ENCODE measurements around the gene ELOVL6.
"Not testable (repeated sequence)": the region's sequence is repeated elsewhere in the genome, so short reads cannot be mapped to it uniquely, and the experiment has no call there.

Gene ELOVL6

GRCh38 chr4:110198435-110199416 lies at the start of gene ELOVL6:
ELOVL6 (minus strand) TSS chr4:110198615; CDS start chr4:110198335, 280 bp downstream.
- peak; percentile 92 for DNase-seq

GRCh38 chr4:110248100-110248499 lies 49.7 kb upstream of the ELOVL6 start:
- no peak for DNase-seq

GRCh38 chr4:110247591-110247990 lies 49.2 kb upstream of the ELOVL6 start:
- no peak for DNase-seq

- DNase-seq, result no peak
These were observed 47.2 kb upstream of the ELOVL6 start for GRCh38 chr4:110245577-110245976.

GRCh38 chr4:110236324-110236723 lies 37.9 kb upstream of the ELOVL6 start:
- DNase-seq, result no peak

GRCh38 chr4:110233581-110233980 lies 35.2 kb upstream of the ELOVL6 start:
- DNase-seq, result not testable (repeated sequence)

- DNase-seq, result no peak
These were observed 33.5 kb upstream of the ELOVL6 start for GRCh38 chr4:110231869-110232268.

- no peak for DNase-seq
These were observed 30.9 kb upstream of the ELOVL6 start for GRCh38 chr4:110229266-110229665.

- DNase-seq, result no peak
These were observed 26.4 kb upstream of the ELOVL6 start for GRCh38 chr4:110224812-110225211.

- no peak for DNase-seq
These were observed 25.7 kb upstream of the ELOVL6 start for GRCh38 chr4:110224142-110224541.

GRCh38 chr4:110218935-110219334 lies 20.5 kb upstream of the ELOVL6 start:
- DNase-seq, result not testable (repeated sequence)

GRCh38 chr4:110217181-110217580 lies 18.8 kb upstream of the ELOVL6 start:
- DNase-seq, result not testable (repeated sequence)

GRCh38 chr4:110216129-110216528 lies 17.7 kb upstream of the ELOVL6 start:
- DNase-seq, result no peak

GRCh38 chr4:110211770-110212061 lies 13.3 kb upstream of the ELOVL6 start:
- DNase-seq, result no peak

- no peak for DNase-seq
These were observed 12.8 kb upstream of the ELOVL6 start for GRCh38 chr4:110211007-110211769.

GRCh38 chr4:110208419-110208818 lies 10.0 kb upstream of the ELOVL6 start:
- no peak for DNase-seq

- DNase-seq, result no peak
These were observed 8.8 kb upstream of the ELOVL6 start for GRCh38 chr4:110207233-110207632.

- no peak for DNase-seq
These were observed 3.6 kb upstream of the ELOVL6 start for GRCh38 chr4:110202024-110202423.

- DNase-seq, result no peak
These were observed 3.1 kb upstream of the ELOVL6 start for GRCh38 chr4:110201502-110201901.

GRCh38 chr4:110200689-110201088 lies 2.3 kb upstream of the ELOVL6 start:
- DNase-seq, result no peak

- DNase-seq, result peak; percentile 60
These were observed 373 bp downstream of the ELOVL6 start for GRCh38 chr4:110198049-110198434.

GRCh38 chr4:110197529-110198042 lies 829 bp downstream of the ELOVL6 start:
- peak; percentile 71 for DNase-seq

- peak; percentile 83 for DNase-seq
These were observed 1.4 kb downstream of the ELOVL6 start for GRCh38 chr4:110196871-110197528.

Data from islet precursor cell (in vitro differentiated cells).